ENCODE measurements around the gene MITF. TPM values are rescaled to one million over a fixed set of nuclear protein-coding genes. Genes with fewer than 3 reads are reported as not detected.

The MITF gene
- total RNA-seq, 2 experiments from 2014 or later, result not detected

DNA sequence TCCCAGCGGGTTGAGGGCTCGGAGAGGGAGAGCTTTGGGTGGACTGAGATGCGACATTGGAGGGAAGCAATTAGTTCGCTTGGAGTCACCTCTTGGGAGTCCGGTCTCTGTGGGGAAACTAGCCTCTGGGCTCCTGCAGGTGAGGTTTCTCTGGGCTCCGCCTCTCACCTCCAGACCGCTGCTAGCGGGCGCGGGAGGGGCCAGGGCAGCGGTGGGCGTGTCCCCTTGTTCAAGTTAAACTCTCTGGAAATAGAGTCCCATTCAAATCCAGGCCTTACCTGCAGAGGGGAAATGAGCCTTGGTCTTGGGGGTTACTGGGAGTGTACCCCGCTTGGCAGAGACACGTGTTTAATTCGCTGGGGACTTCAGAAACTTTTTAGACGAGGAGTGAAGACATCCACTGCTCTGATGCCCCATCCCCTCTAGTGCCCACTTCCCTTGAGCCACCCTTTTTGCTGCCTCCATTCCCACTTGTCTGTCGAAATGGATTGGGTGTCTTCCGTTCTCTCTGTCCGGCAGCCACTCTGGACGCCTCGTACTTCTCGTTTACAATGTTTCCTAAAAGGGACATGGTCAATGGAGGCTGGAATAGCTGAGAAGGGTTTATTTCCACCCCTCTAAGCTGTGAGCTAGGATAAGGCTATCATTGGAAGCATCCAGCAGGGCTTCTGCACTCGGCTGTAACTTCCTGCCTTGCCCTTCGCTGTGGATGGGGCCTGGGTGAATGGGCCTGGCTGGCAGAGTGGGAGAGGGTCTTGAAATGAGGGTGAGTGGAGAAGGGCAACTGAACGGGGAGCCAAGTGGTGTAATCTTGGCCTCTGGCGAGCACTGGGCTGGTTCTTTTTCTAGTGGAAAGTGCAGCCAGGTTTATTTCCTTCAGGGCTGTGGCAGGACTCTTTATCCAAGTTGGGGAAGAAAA lies 1.1 kb downstream of the MITF start:
- CTCF ChIA-PET, result no interaction called here
- H3K27ac Mint-ChIP-seq, result no peak overlapping the region
- ATAC-seq, result no peak
- DNase-seq, result no peak
- no peak overlapping the region for H3K4me3 Mint-ChIP-seq
- peaks cover 54% of the 10 kb centered on the region for H3K27me3 Mint-ChIP-seq
- H3K36me3 Mint-ChIP-seq, result peaks cover 2% of the 10 kb centered on the region
- peaks cover 3% of the 10 kb centered on the region for H3K4me1 Mint-ChIP-seq
- no peaks in the 10 kb centered on the region for H3K9me3 Mint-ChIP-seq (ENCODE audit: low read depth)

DNA sequence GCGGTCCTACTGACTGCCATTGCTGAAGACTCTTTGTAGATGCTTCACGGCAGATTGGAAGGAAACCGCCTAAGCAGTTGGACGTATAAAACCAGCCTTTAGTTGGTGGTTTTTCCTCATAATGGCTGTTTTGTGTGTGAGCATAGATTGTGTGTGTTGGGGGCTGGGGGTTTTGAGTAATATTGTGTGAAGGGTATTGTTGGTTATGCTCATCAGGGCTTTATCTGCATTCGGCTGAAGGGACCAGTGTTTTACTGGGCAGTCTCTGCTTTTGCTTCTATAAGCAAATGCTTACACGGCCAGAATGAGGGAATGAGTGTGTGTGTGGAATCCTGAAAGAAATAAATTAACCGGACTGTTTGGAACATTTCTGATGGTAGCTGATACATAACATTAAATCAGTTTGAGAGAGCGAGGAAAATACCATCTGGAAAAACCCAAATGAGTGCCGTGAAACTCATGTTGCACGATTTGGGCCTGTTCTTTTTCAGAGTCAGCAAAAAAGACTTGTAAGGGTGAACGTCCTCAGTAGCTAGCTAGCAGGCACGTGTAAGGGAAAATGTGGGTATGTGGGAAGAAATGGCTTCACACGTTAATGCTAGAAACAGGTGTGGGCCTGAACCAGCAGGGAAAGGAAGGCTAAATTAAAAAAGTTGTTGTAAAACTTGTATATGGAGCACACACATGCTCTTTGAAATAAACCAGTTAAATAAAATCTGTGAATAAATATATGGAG lies 1.9 kb downstream of the MITF start:
- Mint-ChIP-seq H3K4me1 (peaks cover 3% of the 10 kb centered on the region), H3K9me3 (ENCODE audit: low read depth) (no peaks in the 10 kb centered on the region), H3K27me3 (peaks cover 54% of the 10 kb centered on the region), H3K36me3 (peaks cover 2% of the 10 kb centered on the region), H3K27ac (no peak overlapping the region), H3K4me3 (no peak overlapping the region)
- DNase-seq (no peak), ATAC-seq (no peak)
- CTCF ChIA-PET, result no interaction called here

DNA sequence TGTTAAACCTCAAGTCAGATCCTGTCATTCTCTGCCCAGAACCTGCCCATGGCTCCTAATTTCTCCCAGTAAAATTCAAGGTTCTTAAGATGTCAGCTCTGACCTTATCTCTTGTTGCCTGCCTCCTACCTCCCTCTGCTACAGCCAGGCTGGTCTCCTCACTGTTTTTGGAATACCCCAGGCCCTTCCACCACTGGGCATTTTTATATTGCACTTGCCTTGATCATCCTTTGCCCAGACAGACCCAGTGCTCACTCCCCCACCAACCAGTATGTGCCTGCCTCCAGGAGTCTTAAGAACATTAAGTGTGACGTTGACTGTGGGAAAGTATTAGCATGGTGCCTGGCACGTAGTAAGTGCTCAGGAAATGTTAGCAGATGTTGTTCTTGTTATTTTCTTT lies 3.1 kb downstream of the MITF start:
- no peak for DNase-seq
- Mint-ChIP-seq H3K9me3 (ENCODE audit: low read depth) (no peaks in the 10 kb centered on the region), H3K36me3 (peaks cover 2% of the 10 kb centered on the region), H3K4me1 (peaks cover 3% of the 10 kb centered on the region), H3K4me3 (no peak overlapping the region), H3K27me3 (peaks cover 47% of the 10 kb centered on the region), H3K27ac (no peak overlapping the region)
- ATAC-seq, result no peak
- CTCF ChIA-PET, result no interaction called here

DNA sequence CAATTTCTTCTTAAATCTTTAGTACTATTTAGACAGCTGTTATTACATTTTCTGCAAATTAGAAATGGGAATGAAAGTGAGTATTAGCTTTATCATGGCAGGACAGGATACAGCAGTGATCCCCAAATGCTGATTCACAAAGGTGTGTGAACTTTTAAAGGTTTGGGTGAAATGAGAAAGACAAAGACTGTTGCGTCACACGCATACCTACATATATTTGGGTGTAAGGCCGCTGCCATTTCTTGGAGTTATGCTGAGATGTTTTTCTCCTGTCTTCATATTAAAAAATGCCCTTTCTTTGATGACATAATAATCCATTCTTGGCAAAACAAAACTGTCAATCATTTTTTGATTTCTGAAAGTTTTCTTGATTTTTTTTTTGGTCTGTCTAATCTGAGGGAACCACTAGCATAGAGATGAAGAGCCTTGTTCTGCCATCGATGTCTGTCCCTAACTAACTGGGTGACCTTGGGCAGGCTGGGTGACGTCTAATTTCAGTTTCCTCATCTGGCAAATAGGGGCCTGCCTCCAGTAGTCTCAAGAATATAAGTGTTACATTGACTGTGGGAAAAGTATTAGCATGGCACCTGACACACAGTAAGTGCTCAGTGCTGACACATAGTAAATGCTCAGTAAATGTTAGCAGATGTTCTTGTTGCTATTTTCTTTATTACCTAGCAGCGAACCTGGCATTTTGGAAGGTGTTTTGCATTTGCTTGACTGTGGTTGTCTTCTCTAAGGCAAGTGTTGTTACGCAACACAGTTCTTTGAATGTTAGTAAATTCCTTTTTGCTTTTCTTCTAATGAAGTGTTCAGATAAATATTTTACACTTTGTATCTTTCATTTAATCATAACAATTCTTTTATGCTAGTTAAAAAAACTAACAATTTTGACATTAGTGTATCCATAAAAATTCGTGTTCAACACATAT lies 5.0 kb downstream of the MITF start:
- H3K27me3 Mint-ChIP-seq, result peaks cover 29% of the 10 kb centered on the region
- H3K4me1 Mint-ChIP-seq, result no peaks in the 10 kb centered on the region
- no peak overlapping the region for H3K4me3 Mint-ChIP-seq
- no peak overlapping the region for H3K27ac Mint-ChIP-seq
- no peaks in the 10 kb centered on the region for H3K36me3 Mint-ChIP-seq
- DNase-seq (no peak), ATAC-seq (no peak)
- CTCF ChIA-PET, result no interaction called here
- H3K9me3 Mint-ChIP-seq (ENCODE audit: low read depth), result no peaks in the 10 kb centered on the region

DNA sequence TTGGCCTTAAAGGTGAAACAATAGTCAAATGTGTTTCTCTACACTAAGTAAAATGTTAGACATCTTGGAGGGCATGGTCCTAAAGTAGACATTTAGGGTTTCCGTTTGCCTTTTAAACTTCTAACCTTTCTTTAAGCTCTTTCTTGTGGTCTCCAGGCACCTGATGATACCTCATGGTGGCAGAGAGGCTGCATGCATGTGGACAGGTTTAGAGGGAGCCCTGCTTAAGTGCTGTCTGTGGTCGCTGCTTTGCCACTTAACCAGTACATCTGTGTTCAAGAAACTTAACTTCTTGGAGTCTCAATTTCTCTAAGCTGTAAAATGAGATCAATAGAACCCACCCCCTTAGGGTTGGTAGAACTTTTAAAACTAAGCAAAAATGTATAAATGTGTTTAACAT lies 6.2 kb downstream of the MITF start:
- no peak for DNase-seq
- Mint-ChIP-seq H3K27me3 (peaks cover 18% of the 10 kb centered on the region), H3K4me3 (no peak overlapping the region), H3K9me3 (ENCODE audit: low read depth) (no peaks in the 10 kb centered on the region), H3K36me3 (no peaks in the 10 kb centered on the region), H3K4me1 (no peaks in the 10 kb centered on the region), H3K27ac (no peak overlapping the region)
- CTCF ChIA-PET, result no interaction called here
- no peak for ATAC-seq

DNA sequence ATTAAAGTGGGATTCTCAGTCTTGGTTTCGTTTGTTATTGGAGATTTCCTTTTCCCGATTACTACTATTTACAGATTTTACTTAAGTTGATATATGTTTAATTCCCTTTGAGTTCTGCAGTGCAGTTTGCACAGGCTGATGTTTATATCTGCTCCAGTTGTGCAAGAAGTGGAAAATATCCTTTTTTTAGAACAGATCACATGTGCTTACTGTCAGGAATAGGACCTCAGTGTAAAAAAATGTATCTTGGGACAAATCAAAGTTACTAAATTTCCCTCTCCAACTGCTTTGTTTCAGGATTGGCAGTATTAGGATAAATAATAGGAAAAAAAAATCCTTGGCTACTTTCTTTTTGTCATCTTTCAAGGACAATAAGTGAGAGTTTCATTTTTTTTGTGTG lies 6.9 kb downstream of the MITF start:
- Mint-ChIP-seq H3K27ac (no peak overlapping the region), H3K4me1 (no peaks in the 10 kb centered on the region), H3K36me3 (no peaks in the 10 kb centered on the region), H3K9me3 (ENCODE audit: low read depth) (no peaks in the 10 kb centered on the region), H3K27me3 (peaks cover 11% of the 10 kb centered on the region), H3K4me3 (no peak overlapping the region)
- CTCF ChIA-PET, result no interaction called here
- no peak for ATAC-seq
- DNase-seq, result no peak

DNA sequence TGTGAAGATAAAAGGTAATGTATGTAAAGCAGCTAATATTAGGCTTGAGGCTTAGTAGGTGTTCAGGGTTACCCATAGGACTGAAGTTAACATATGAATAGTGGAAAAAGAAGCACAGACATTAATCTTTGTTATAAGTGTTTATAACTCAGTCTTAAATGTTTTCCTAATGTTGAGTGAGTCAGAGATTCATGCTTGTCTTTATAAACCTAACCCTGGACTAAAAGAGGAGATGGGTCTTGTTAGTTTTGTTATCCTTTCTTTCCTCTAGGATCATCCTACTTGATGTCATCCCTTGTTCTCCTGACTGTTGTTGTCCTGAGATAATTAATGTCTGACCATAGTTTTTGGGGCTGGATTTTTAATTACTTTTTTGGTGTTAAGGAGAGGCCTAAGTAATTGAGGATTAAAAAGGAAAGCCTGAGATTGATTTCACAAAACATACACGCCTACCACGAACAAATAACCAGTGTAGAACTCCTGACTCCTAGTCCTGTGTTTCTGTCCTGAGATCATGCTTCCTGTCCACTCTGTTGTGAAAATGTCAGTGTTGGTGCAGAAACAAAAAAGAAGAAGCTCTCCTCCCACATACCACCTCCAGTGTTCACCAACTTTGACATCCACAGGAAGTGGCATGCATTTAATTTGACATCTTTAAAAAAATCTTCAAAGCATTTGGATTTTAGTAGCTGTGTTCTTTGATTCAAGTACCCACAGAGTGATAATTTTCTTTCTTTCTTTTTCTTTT lies 8.4 kb downstream of the MITF start:
- H3K4me3 Mint-ChIP-seq, result no peak overlapping the region
- ATAC-seq (no peak), DNase-seq (no peak)
- no peaks in the 10 kb centered on the region for H3K9me3 Mint-ChIP-seq (ENCODE audit: low read depth)
- CTCF ChIA-PET, result no interaction called here
- H3K27me3 Mint-ChIP-seq, result no peaks in the 10 kb centered on the region
- no peak overlapping the region for H3K27ac Mint-ChIP-seq
- H3K36me3 Mint-ChIP-seq, result no peaks in the 10 kb centered on the region
- H3K4me1 Mint-ChIP-seq, result no peaks in the 10 kb centered on the region

DNA sequence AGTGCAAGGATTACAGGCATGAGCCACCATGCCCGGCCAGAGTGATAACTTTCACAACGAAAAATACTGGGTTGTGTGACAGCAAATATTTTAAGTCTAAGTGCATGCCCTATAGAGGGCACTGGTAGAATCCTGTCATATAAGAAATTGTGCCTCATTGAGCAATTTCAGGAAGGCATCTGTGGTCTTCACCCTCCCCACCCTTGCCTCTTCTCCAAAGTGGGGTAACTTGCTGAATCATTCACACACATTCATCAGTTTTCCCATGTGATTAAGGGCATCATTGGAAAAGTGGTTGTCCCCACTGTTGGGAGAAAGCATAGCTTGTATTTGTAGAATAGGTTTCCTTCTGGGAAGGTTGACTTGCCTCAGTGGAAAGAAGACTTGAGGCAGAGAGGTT lies 9.2 kb downstream of the MITF start:
- no peak for ATAC-seq
- no peaks in the 10 kb centered on the region for H3K27me3 Mint-ChIP-seq
- H3K4me1 Mint-ChIP-seq, result no peaks in the 10 kb centered on the region
- H3K4me3 Mint-ChIP-seq, result no peak overlapping the region
- H3K36me3 Mint-ChIP-seq, result no peaks in the 10 kb centered on the region
- CTCF ChIA-PET, result no interaction called here
- no peaks in the 10 kb centered on the region for H3K9me3 Mint-ChIP-seq (ENCODE audit: low read depth)
- no peak overlapping the region for H3K27ac Mint-ChIP-seq
- no peak for DNase-seq

DNA sequence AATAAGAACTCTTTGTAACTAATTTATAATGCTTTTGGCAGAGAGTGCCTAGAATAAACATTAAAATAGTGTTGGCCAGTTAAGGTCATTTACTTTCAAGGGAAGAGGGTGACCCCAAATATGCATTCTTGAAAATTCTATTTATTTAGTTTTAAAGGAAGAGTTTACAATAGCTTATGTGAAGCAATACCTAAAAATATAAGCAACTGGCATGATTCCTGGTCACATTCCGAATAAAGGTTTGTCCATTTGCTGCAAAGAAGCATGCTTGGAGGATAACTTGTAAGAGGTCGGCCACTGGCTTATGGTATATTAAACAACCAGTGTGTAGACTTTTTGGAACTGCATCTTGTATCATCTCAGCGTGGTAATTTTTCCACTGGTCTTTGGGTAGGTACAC lies 10.2 kb downstream of the MITF start:
- Mint-ChIP-seq H3K9me3 (ENCODE audit: low read depth) (no peaks in the 10 kb centered on the region), H3K27ac (no peak overlapping the region), H3K4me1 (no peaks in the 10 kb centered on the region), H3K36me3 (no peaks in the 10 kb centered on the region), H3K4me3 (no peak overlapping the region), H3K27me3 (no peaks in the 10 kb centered on the region)
- ATAC-seq (no peak), DNase-seq (no peak)
- CTCF ChIA-PET, result no interaction called here

DNA sequence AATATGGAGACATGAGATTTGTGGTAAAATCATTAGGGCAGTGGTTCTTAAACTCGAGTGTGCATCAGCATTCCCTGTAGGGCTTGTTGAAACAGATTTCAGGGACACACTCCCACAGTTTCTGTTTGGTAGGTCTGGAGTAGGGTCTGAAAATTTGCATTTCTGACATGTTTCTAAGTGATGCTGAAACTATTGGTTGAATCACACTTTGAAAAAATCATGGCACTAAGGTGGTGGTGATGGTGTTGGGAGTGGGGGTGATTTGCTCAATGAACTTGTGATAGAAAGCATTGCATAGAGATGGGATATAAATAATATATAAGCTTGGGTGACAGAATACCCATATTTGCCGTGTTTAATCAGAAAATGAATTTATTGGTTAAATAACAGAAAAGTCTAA lies 11.3 kb downstream of the MITF start:
- Mint-ChIP-seq H3K36me3 (no peaks in the 10 kb centered on the region), H3K4me1 (no peaks in the 10 kb centered on the region), H3K27me3 (no peaks in the 10 kb centered on the region), H3K27ac (no peak overlapping the region), H3K4me3 (no peak overlapping the region), H3K9me3 (ENCODE audit: low read depth) (no peaks in the 10 kb centered on the region)
- ATAC-seq, result no peak
- DNase-seq, result no peak
- CTCF ChIA-PET, result no interaction called here

DNA sequence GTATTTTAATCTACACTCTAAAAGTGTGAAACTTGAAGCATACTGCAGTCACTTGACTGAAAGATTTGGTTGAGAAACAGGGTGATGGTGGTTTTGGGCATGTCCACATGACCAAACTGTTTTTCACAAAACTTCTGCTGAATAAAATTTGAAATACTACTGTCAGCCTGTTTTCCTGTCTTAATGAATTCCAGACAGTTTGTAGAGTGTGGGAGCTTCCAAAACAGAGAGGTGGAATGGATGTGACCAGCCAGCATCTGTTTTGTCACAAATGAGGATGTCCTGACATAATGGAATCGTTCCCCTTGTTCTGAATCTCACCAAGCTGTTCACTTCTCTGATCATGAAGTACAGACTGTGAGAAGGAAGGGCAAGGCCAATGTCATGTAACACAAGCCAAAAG lies 11.8 kb downstream of the MITF start:
- Mint-ChIP-seq H3K4me3 (no peak overlapping the region), H3K36me3 (no peaks in the 10 kb centered on the region), H3K4me1 (no peaks in the 10 kb centered on the region), H3K27ac (no peak overlapping the region), H3K9me3 (ENCODE audit: low read depth) (no peaks in the 10 kb centered on the region), H3K27me3 (no peaks in the 10 kb centered on the region)
- CTCF ChIA-PET, result no interaction called here
- no peak for DNase-seq
- ATAC-seq, result no peak

DNA sequence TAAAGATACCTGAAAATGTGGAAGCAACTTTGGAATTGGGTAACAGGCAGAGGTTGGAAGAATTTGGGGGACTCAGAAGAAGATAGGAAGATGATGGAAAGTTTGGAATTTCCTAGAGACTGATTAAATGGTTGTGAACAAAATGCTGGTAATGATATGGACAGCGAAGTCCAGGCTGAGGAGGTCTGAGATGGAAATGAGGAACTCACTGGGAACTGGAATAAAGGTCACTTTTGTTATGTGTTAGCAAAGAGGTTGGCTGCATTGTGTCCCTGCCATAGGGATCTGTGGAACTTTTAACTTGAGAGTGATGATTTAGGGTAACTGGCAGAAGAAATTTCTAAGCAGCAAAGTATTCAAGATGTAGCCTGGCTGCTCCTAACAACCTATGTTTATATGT lies 13.0 kb downstream of the MITF start:
- Mint-ChIP-seq H3K27me3 (no peaks in the 10 kb centered on the region), H3K27ac (no peak overlapping the region), H3K9me3 (ENCODE audit: low read depth) (no peaks in the 10 kb centered on the region), H3K36me3 (no peaks in the 10 kb centered on the region), H3K4me3 (no peak overlapping the region), H3K4me1 (no peaks in the 10 kb centered on the region)
- CTCF ChIA-PET, result no interaction called here
- ATAC-seq, result no peak
- no peak for DNase-seq

DNA sequence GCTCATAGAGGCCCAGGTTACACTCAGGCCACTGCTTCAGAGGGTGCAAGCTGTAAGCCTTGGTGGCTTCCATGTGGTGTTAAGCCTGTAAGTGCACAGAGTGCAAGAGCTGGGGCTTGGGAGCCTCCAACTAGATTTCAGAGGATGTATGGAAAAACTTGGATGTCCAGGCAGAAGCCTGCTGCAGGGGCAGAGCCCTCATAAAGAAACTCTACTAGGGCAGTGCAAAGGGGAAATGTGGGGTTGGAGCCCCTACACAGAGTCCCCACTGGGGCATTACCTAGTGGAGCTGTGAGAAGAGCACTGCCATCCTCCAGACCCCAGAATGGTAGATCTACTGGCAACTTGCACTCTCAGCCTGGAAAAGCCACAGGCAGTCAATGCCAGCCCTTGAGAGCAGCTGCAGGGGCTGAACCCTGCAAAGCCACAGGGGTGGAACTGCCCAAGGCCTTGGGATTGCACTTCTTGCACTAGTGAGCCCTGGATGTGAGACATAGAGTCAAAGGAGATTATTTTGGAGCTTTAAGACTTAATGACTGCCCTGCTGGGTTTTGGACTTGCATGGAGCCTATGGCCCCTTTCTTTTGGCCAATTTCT lies 14.0 kb downstream of the MITF start:
- H3K9me3 Mint-ChIP-seq (ENCODE audit: low read depth), result no peaks in the 10 kb centered on the region
- no peak overlapping the region for H3K4me3 Mint-ChIP-seq
- ATAC-seq (no peak), DNase-seq (no peak)
- no peaks in the 10 kb centered on the region for H3K36me3 Mint-ChIP-seq
- CTCF ChIA-PET, result no interaction called here
- H3K4me1 Mint-ChIP-seq, result no peaks in the 10 kb centered on the region
- no peaks in the 10 kb centered on the region for H3K27me3 Mint-ChIP-seq
- H3K27ac Mint-ChIP-seq, result no peak overlapping the region

Measured in activated CD8-positive, alpha-beta memory T cell treated with anti-CD3 and anti-CD28 coated beads, Interleukin-2, amount 10 ng/mL, durations not matched to agents 7 days and 5 days (primary cell).